Ovary (tissue), 3 donors: ENCODE data around the gene LUZP2.

ENCODE experiments used
- EP300 ChIP-seq: sonication (generic); formaldehyde crosslinking; IDR thresholded peaks from one replicate; pipeline ENCODE4 v1.6.1; 2017; ENCODE audit warnings: antibody characterized with exemption
- POLR2A ChIP-seq: fragments of 450-650 bp; IDR thresholded peaks from one replicate; pipeline ENCODE4 v1.6.1; 2017; ENCODE audit warnings: antibody characterized with exemption, mild to moderate bottlenecking, moderate library complexity
- TF ChIP-seq, protein P1 (sequence below), 3 donors: fragments of 450-650 bp in 2 of 3; fragments of 200-600 bp in 1 of 3; IDR thresholded peaks; one replicate each; pipeline versions ENCODE4 v1.5.1 to v1.8.0; 2016 to 2022; ENCODE audit warnings: antibody characterized with exemption in 3 of 3, mild to moderate bottlenecking in 1 of 3
- donor health status: DM: no; HTN: no; CAD: no.

DNA sequence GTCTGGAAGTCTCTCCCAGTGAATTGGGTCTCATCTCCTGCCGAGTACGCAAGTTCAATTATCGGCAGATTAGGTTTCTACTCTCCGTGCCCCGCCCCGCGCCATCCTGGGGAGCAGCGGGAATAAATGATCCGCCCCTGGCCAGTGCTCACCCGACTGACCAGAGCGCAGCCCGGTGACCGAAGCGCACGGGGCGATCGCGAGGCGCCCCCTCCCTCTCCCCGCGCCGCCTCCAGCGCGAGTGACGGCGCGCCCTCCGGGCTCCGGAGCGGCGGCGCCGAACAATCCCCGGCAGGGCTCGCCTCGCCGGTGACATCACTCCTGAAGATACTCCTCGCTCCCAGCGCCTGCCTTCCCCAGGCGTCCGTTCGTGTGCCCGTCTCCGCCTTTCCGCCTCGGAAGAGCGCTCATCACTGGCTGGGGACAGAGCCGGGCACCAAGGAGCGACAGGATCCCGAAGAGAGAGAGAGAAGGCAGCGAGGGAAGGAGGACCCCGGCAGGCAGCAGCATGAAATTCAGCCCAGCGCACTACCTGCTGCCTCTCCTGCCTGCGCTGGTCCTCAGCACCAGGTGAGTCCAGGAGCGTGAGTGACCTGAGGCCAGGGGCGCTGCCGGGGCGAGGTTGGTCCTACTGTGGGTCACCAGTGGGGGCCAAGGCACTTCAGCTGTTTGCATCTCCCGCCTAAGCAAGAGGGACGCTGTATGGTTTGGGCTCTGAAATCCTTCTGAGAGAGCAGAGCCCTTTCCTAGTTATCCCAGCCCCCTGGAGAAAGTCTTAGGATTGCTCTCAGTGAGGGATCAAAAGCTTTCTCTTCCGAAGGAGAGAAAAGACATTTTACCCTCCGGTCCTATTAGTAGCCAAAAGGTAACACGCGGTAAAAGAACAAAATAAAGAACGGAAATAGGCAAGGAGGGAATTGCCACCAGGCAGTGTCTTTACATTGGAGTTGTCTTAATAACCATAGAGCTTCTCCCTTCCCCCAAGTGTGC, at the start of gene LUZP2:
- TF ChIP-seq, protein P1, sequence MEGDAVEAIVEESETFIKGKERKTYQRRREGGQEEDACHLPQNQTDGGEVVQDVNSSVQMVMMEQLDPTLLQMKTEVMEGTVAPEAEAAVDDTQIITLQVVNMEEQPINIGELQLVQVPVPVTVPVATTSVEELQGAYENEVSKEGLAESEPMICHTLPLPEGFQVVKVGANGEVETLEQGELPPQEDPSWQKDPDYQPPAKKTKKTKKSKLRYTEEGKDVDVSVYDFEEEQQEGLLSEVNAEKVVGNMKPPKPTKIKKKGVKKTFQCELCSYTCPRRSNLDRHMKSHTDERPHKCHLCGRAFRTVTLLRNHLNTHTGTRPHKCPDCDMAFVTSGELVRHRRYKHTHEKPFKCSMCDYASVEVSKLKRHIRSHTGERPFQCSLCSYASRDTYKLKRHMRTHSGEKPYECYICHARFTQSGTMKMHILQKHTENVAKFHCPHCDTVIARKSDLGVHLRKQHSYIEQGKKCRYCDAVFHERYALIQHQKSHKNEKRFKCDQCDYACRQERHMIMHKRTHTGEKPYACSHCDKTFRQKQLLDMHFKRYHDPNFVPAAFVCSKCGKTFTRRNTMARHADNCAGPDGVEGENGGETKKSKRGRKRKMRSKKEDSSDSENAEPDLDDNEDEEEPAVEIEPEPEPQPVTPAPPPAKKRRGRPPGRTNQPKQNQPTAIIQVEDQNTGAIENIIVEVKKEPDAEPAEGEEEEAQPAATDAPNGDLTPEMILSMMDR (IDR thresholded peaks at IDR 0.05) = no peak
- TF ChIP-seq POLR2A (no peak), EP300 (no peak)
